KOPT-K1 (cell line): ENCODE data around the gene ITIH6.
A peak's percentile ranks its signal among the peaks of the same experiment; 100 is the strongest.
"Not testable (repeated sequence)": the region's sequence is repeated elsewhere in the genome, so short reads cannot be mapped to it uniquely, and the experiment has no call there.

Source experiments
- H3K27ac ChIP-seq: fragments of 200-600 bp; sonication (generic); 2 replicates; pipeline ENCODE4 v1.5.1; 2016; ENCODE audit warnings: antibody characterized with exemption, mild to moderate bottlenecking, low read depth, low read length; ENCODE audit not compliant: poor library complexity, severe bottlenecking
- H3K36me3 ChIP-seq: fragments of 200-600 bp; sonication (generic); 2 replicates; pipeline ENCODE4 v1.5.1; 2017; ENCODE audit warnings: antibody characterized with exemption, mild to moderate bottlenecking, low read length, moderate library complexity; ENCODE audit not compliant: insufficient read depth
- H3K9me3 ChIP-seq: fragments of 200-600 bp; sonication (generic); 2 replicates; pipeline ENCODE4 v1.5.1; 2017; ENCODE audit warnings: antibody characterized with exemption, low read length, mild to moderate bottlenecking; ENCODE audit not compliant: insufficient read depth, poor library complexity, severe bottlenecking

The ITIH6 gene

GRCh38 chrX:54817220-54817820 is 19.3 kb upstream of the ITIH6 start:
- Histone ChIP-seq H3K9me3 (no peaks in the 10 kb centered on the region), H3K36me3 (peaks cover 22% of the 10 kb centered on the region; the same call in 1 of the 2 replicates), H3K27ac (no peak overlapping the region)

- Histone ChIP-seq H3K9me3 (no peaks in the 10 kb centered on the region), H3K36me3 (peaks cover 38% of the 10 kb centered on the region; the same call in 1 of the 2 replicates), H3K27ac (no peak overlapping the region)
Observed at GRCh38 chrX:54812306-54812705, 14.3 kb upstream of the ITIH6 start.

- no peak overlapping the region for H3K27ac ChIP-seq
- H3K36me3 ChIP-seq = peaks cover 38% of the 10 kb centered on the region; the same call in 1 of the 2 replicates
- no peaks in the 10 kb centered on the region for H3K9me3 ChIP-seq
Observed at GRCh38 chrX:54811301-54811885, 13.3 kb upstream of the ITIH6 start.

GRCh38 chrX:54810532-54810931 is 12.5 kb upstream of the ITIH6 start:
- no peak overlapping the region for H3K27ac ChIP-seq
- H3K9me3 ChIP-seq = no peaks in the 10 kb centered on the region
- peaks cover 35% of the 10 kb centered on the region; the same call in 1 of the 2 replicates for H3K36me3 ChIP-seq

- H3K27ac ChIP-seq = peak overlapping the region; percentile 60
- peaks cover 23% of the 10 kb centered on the region; the same call in 1 of the 2 replicates for H3K36me3 ChIP-seq
- H3K9me3 ChIP-seq = no peaks in the 10 kb centered on the region
Observed at GRCh38 chrX:54808605-54809483, 10.8 kb upstream of the ITIH6 start.

- Histone ChIP-seq H3K36me3 (peaks cover 16% of the 10 kb centered on the region; the same call in 1 of the 2 replicates), H3K9me3 (no peaks in the 10 kb centered on the region), H3K27ac (peak overlapping the region; percentile 60)
Observed at GRCh38 chrX:54808109-54808604, 10.1 kb upstream of the ITIH6 start.

- H3K27ac ChIP-seq = peak within 1 kb of the TSS; percentile 60
- peaks cover 16% of the 10 kb centered on the region; the same call in 1 of the 2 replicates for H3K36me3 ChIP-seq
- H3K9me3 ChIP-seq = no peaks in the 10 kb centered on the region
Observed at GRCh38 chrX:54807524-54808108, 9.6 kb upstream of the ITIH6 start, which contains the start of gene MAGED2. Gene MAGED2 (plus strand): TSS chrX:54807745. CDS start chrX:54809332, 1,587 bp downstream.

GRCh38 chrX:54799046-54799445 is 991 bp upstream of the ITIH6 start:
- Histone ChIP-seq H3K9me3 (no peaks in the 10 kb centered on the region), H3K27ac (no peak overlapping the region), H3K36me3 (no peaks in the 10 kb centered on the region)

- no peaks in the 10 kb centered on the region for H3K36me3 ChIP-seq
- H3K27ac ChIP-seq = no peak overlapping the region
- H3K9me3 ChIP-seq = no peaks in the 10 kb centered on the region
Observed at GRCh38 chrX:54794795-54795194, 3.3 kb downstream of the ITIH6 start.

GRCh38 chrX:54794028-54794427 is 4.0 kb downstream of the ITIH6 start:
- H3K27ac ChIP-seq = no peak overlapping the region
- no peaks in the 10 kb centered on the region for H3K9me3 ChIP-seq
- no peaks in the 10 kb centered on the region for H3K36me3 ChIP-seq

GRCh38 chrX:54789405-54789804 is 8.7 kb downstream of the ITIH6 start:
- not testable (repeated sequence) for H3K27ac ChIP-seq, H3K36me3 ChIP-seq, H3K9me3 ChIP-seq

GRCh38 chrX:54788446-54788845 is 9.6 kb downstream of the ITIH6 start:
- H3K27ac ChIP-seq = no peak overlapping the region

GRCh38 chrX:54786967-54787366 is 11.1 kb downstream of the ITIH6 start:
- Histone ChIP-seq H3K9me3 (no peaks in the 10 kb centered on the region), H3K27ac (no peak overlapping the region), H3K36me3 (no peaks in the 10 kb centered on the region)

More at GRCh38 chrX:54788446-54788845, 9.6 kb downstream of the ITIH6 start:
- H3K36me3 ChIP-seq = no peaks in the 10 kb centered on the region
- H3K9me3 ChIP-seq = no peaks in the 10 kb centered on the region

- H3K27ac ChIP-seq = no peak overlapping the region
- H3K9me3 ChIP-seq = no peaks in the 10 kb centered on the region
- H3K36me3 ChIP-seq = no peaks in the 10 kb centered on the region
Observed at GRCh38 chrX:54785901-54786300, 12.2 kb downstream of the ITIH6 start.
